Measurements from ENCODE around the gene ADCY10.
"Not testable (repeated sequence)": the region's sequence is repeated elsewhere in the genome, so short reads cannot be mapped to it uniquely, and the experiment has no call there.

Gene ADCY10

GRCh38 chr1:167924543-167925231 lies 10.8 kb upstream of the ADCY10 start:
- DNase-seq (ENCODE audit: low spot score): no peak

- DNase-seq (ENCODE audit: low spot score): no peak
These were observed 10.2 kb upstream of the ADCY10 start for GRCh38 chr1:167924102-167924501.

GRCh38 chr1:167923324-167924056 lies 9.6 kb upstream of the ADCY10 start:
- no peak for DNase-seq (ENCODE audit: low spot score)

- no peak for DNase-seq (ENCODE audit: low spot score)
These were observed 8.7 kb upstream of the ADCY10 start for GRCh38 chr1:167922611-167923074.

- peak; percentile 37 for DNase-seq (ENCODE audit: low spot score)
These were observed 8.1 kb upstream of the ADCY10 start for GRCh38 chr1:167922023-167922422.

GRCh38 chr1:167916766-167917511 lies 3.0 kb upstream of the ADCY10 start:
- DNase-seq (ENCODE audit: low spot score): no peak

GRCh38 chr1:167915569-167915968 lies 1.6 kb upstream of the ADCY10 start:
- DNase-seq (ENCODE audit: low spot score): no peak

- no peak for DNase-seq (ENCODE audit: low spot score)
These were observed 1.6 kb downstream of the ADCY10 start for GRCh38 chr1:167912294-167912693.

- no peak for DNase-seq (ENCODE audit: low spot score)
These were observed 2.5 kb downstream of the ADCY10 start for GRCh38 chr1:167911413-167911812.

- DNase-seq (ENCODE audit: low spot score): no peak
These were observed 3.4 kb downstream of the ADCY10 start for GRCh38 chr1:167910530-167910929.

GRCh38 chr1:167909691-167910180 lies 4.2 kb downstream of the ADCY10 start:
- DNase-seq (ENCODE audit: low spot score): no peak

- no peak for DNase-seq (ENCODE audit: low spot score)
These were observed 8.3 kb downstream of the ADCY10 start for GRCh38 chr1:167905671-167906070.

- DNase-seq (ENCODE audit: low spot score): no peak
These were observed 8.8 kb downstream of the ADCY10 start for GRCh38 chr1:167905182-167905581.

- DNase-seq (ENCODE audit: low spot score): peak; percentile 38
These were observed 9.2 kb downstream of the ADCY10 start for GRCh38 chr1:167904652-167905130.

GRCh38 chr1:167900907-167901306 lies 13.0 kb downstream of the ADCY10 start:
- no peak for DNase-seq (ENCODE audit: low spot score)

GRCh38 chr1:167899253-167899681 lies 14.7 kb downstream of the ADCY10 start:
- DNase-seq (ENCODE audit: low spot score): peak; percentile 71

GRCh38 chr1:167898578-167899222 lies 15.2 kb downstream of the ADCY10 start:
- no peak for DNase-seq (ENCODE audit: low spot score)

- no peak for DNase-seq (ENCODE audit: low spot score)
These were observed 20.1 kb downstream of the ADCY10 start for GRCh38 chr1:167893798-167894197.

GRCh38 chr1:167890400-167890799 lies 23.5 kb downstream of the ADCY10 start:
- DNase-seq (ENCODE audit: low spot score): no peak

- DNase-seq (ENCODE audit: low spot score): not testable (repeated sequence)
These were observed 26.7 kb downstream of the ADCY10 start for GRCh38 chr1:167887187-167887586.

GRCh38 chr1:167882376-167882775 lies 31.6 kb downstream of the ADCY10 start:
- no peak for DNase-seq (ENCODE audit: low spot score)

- DNase-seq (ENCODE audit: low spot score): no peak
These were observed 32.1 kb downstream of the ADCY10 start for GRCh38 chr1:167881786-167882185.
